SU-DHL-6 (cell line): Measurements from ENCODE around the gene MTCH1.

Source experiments
- EZH2phosphoT487 ChIP-seq: fragments of 200-600 bp; sonication (generic), shearing (Covaris generic); conservative IDR thresholded peaks from 2 replicates; pipeline ENCODE4 v1.6.1; 2018; ENCODE audit warnings: mild to moderate bottlenecking, antibody characterized with exemption, low read length, moderate library complexity, mixed read lengths
- TF ChIP-seq, protein P1 (sequence below): fragments of 200-600 bp; sonication (generic); IDR thresholded peaks from one replicate; pipeline ENCODE4 v1.5.1; 2017; ENCODE audit warnings: antibody characterized with exemption, mild to moderate bottlenecking, low read length, moderate library complexity; ENCODE audit not compliant: insufficient read depth, poor library complexity, severe bottlenecking

- TF ChIP-seq, protein P1, sequence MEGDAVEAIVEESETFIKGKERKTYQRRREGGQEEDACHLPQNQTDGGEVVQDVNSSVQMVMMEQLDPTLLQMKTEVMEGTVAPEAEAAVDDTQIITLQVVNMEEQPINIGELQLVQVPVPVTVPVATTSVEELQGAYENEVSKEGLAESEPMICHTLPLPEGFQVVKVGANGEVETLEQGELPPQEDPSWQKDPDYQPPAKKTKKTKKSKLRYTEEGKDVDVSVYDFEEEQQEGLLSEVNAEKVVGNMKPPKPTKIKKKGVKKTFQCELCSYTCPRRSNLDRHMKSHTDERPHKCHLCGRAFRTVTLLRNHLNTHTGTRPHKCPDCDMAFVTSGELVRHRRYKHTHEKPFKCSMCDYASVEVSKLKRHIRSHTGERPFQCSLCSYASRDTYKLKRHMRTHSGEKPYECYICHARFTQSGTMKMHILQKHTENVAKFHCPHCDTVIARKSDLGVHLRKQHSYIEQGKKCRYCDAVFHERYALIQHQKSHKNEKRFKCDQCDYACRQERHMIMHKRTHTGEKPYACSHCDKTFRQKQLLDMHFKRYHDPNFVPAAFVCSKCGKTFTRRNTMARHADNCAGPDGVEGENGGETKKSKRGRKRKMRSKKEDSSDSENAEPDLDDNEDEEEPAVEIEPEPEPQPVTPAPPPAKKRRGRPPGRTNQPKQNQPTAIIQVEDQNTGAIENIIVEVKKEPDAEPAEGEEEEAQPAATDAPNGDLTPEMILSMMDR = no peak
- TF ChIP-seq EZH2phosphoT487 = no peak
Measured at GRCh38 chr6:36999751-37000125, 13.7 kb upstream of the MTCH1 start.
